GM10266 (cell line): ENCODE data around the gene CEP162.
"Not testable (repeated sequence)": the region's sequence is repeated elsewhere in the genome, so short reads cannot be mapped to it uniquely, and the experiment has no call there.

Source experiments
- DNase-seq: peaks from one replicate; pipeline ENCODE4 v3.0.0; 2012; ENCODE audit errors: extremely low spot score
- TF ChIP-seq, protein P1 (sequence below): IDR thresholded peaks from 2 replicates; pipeline ENCODE4 v1.5.1; 2012; ENCODE audit warnings: mild to moderate bottlenecking, low read depth; ENCODE audit not compliant: control insufficient read depth, insufficient read depth; ENCODE audit errors: missing control alignments

Gene CEP162

DNA sequence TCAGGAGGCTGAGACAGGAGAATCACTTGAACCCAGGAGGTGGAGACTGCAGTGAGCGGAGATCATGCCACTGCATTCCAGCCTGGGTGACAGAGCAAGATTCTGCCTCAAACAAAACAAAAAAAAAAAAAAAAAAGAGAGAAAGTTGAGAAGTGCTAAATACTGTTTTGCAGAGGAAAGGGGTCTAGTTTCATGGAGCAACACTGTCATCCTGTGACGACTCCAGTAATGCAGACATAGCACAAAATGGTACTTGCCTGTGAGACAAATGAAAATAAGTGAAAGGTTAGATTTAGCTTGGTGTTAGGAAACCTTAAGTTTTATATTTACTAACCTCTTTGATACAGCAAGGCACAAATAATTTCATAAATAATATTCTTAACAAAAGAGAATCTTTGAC is 29.7 kb downstream of the CEP162 start:
- TF ChIP-seq, protein P1, sequence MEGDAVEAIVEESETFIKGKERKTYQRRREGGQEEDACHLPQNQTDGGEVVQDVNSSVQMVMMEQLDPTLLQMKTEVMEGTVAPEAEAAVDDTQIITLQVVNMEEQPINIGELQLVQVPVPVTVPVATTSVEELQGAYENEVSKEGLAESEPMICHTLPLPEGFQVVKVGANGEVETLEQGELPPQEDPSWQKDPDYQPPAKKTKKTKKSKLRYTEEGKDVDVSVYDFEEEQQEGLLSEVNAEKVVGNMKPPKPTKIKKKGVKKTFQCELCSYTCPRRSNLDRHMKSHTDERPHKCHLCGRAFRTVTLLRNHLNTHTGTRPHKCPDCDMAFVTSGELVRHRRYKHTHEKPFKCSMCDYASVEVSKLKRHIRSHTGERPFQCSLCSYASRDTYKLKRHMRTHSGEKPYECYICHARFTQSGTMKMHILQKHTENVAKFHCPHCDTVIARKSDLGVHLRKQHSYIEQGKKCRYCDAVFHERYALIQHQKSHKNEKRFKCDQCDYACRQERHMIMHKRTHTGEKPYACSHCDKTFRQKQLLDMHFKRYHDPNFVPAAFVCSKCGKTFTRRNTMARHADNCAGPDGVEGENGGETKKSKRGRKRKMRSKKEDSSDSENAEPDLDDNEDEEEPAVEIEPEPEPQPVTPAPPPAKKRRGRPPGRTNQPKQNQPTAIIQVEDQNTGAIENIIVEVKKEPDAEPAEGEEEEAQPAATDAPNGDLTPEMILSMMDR, result no peak
- no peak for DNase-seq

DNA sequence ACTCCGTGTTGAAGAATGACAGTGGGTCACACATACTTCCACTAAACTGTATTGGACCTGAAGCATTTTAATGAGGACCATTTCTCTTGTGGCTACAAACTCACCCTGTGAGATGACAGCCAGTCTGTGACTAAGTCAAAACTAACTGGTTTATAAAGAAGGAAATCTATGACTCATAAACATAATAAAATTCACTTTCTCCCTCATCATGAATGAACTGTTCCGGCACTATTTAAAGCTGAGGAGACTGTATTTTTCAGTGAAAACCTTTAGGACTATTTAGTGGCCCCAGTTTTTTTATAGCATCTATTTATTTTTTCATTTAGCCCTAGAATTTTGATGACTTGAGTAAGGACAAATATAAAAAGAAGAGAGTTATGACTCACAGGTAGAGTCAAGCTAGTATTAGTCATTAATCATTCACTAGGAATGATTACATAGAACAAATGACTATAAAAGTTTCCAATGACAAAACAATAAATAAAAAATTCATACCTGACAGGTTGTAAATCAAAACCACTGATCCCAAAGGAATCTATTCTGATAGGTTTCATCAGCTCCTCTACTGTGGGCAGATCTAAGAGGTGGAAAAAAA is 34.2 kb downstream of the CEP162 start:
- DNase-seq, result no peak
- TF ChIP-seq, protein P1, result no peak

DNA sequence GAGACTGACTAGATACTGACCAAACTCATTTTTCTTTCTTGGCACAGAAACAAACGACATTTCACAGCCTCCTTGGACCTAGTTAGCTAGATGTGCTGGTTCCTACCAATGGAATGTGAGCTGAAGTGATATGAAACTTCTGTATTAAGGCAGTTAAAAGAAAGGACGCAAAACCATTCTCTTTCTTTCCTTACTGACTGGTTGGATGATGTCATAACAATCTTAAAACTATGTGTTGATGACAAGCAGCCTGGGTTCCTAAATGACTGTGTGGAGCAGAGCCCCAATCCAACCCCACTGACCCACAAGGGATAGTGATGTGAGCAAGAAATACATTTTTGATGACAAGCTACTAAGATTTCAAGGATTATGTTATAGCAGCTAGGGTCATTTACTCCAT is 35.6 kb downstream of the CEP162 start:
- TF ChIP-seq, protein P1, result no peak
- no peak for DNase-seq

DNA sequence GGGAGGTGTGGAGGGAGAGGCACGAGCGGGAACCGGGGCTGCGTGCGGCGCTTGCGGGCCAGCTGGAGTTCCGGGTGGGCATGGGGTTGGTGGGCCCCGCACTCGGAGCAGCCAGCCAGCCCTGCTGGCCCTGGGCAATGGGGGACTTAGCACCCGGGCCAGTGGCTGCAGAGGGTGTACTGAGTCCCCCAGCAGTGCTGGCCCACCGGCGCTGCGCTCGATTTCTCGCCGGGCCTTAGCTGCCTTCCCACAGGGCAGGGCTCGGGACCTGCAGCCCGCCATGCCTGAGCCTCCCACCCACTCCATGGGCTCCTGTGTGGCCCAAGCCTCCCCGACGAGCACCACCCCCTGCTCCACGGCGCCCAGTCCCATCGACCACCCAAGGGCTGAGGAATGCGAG is 38.1 kb downstream of the CEP162 start:
- not testable (repeated sequence) for DNase-seq

DNA sequence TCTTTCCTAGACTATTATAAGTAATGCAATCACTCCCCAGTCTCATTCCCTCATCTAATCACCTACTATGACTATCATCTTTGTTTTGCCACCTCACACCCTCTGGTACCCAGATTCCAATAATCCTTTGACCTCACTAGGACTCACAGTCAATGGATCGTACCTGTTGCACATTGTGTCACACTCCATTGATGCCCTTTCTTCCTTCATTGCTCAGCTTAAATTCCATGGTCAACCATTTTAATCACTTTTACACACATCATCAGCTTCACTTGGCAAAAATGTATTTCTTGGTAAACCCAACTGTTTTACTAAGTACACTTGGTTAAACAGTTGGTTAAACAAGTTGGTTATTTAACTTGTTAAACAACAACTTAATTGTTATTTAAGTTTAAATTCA is 44.0 kb downstream of the CEP162 start:
- DNase-seq, result no peak
- TF ChIP-seq, protein P1, result no peak

DNA sequence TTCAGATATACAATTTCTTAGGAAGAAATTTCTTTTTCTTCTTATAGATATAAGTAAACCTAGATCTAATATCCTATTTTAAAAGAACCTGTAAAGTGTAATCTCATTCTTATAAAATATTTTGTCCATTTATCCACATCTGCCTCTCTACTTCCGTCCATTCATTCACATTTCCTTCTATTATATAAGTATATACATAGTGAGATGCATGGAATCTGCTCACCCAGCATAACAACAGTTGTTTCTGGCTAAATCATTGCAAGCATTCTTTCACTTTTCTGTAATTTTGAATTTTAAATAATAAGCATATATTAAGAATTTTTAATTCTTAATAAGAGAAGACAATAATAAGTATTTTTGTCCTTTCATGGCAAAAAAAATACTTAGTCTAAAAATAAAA is 45.4 kb downstream of the CEP162 start:
- DNase-seq, result no peak
- TF ChIP-seq, protein P1, result no peak

DNA sequence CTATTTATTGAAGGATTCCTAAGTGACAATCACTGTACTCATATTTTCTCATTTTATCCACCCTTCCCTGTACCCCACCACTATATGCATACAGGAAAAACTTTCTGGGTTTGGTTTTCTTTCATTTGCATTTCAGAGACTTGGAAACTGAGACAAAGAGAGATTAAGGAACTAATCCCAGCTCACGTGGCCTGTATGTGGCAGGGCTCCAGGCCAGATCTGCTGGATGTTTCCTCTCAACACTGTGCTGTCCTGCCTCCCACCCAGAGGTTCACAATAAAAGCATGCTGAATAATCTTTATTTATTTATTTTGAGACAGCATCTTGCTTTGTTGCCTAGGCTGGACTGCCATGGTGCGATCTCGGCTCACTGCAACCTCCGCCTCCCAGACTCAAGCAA is 50.2 kb downstream of the CEP162 start:
- DNase-seq, result no peak
- TF ChIP-seq, protein P1, result no peak

DNA sequence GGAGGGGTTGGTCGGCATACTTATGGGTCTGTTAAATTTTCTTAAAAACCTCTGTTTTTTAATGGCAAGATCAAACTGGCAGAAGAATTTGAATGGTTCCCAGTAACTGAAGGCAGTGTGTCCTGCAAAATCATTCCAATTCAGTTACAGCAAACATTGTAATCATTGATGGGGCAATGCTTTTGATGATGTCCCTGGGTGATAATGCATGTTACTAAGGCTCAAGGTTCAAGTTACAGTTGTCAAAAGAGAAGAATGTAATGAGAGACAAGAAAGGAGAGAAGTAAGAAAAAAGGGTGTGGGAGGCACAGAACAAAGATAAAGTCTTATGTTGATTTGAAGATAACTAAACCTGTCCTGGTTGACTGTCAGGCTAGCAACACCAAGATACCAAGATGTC is 54.9 kb downstream of the CEP162 start:
- TF ChIP-seq, protein P1, result no peak

More for the DNA sequence above, 54.9 kb downstream of the CEP162 start:
- no peak for DNase-seq
